Keratinocyte (primary cell): Measurements from ENCODE around the gene ZNF487. TPM values are rescaled to one million over a fixed set of nuclear protein-coding genes. Genes with fewer than 3 reads are reported as not detected.

Experiments
- DNase-seq: peaks from one replicate; pipeline ENCODE4 v3.0.0-alpha.2; 2011; ENCODE audit warnings: low read depth, missing footprints, low spot score
- FAIRE-seq: peaks from 2 replicates; lab custom pipeline; 2011; peaks lifted over from hg19 to GRCh38; lab: Jason Lieb, UNC
- H2AFZ ChIP-seq: 2 replicates; pipeline ENCODE4 v1.6.0; 2012; ENCODE audit warnings: low read length, control low read depth, inconsistent platforms; ENCODE audit not compliant: control insufficient read depth
- H3K27ac ChIP-seq: 2 replicates; pipeline ENCODE4 v1.5.1; 2011; ENCODE audit warnings: low read length; ENCODE audit not compliant: control insufficient read depth, insufficient read depth
- H3K27me3 ChIP-seq: 3 replicates; pipeline ENCODE4 v1.6.0; 2011; ENCODE audit warnings: low read length; ENCODE audit not compliant: control insufficient read depth, insufficient read depth; ENCODE audit errors: extremely low read depth
- H3K36me3 ChIP-seq, 2 experiments: 2 replicates in 1 of 2; 3 replicates in 1 of 2; pipeline ENCODE4 v1.5.1; 2011; ENCODE audit warnings: low read length in 2 of 2, mild to moderate bottlenecking in 1 of 2; ENCODE audit not compliant: control insufficient read depth in 2 of 2, insufficient read depth in 2 of 2; ENCODE audit errors: extremely low read depth in 1 of 2
- H3K4me1 ChIP-seq: 3 replicates; pipeline ENCODE4 v1.5.1; 2011; ENCODE audit warnings: low read length; ENCODE audit not compliant: control insufficient read depth, insufficient read depth; ENCODE audit errors: extremely low read depth
- H3K4me2 ChIP-seq: 3 replicates; pipeline ENCODE4 v1.6.0; 2011; ENCODE audit warnings: low read depth, low read length; ENCODE audit not compliant: control insufficient read depth, insufficient read depth; ENCODE audit errors: extremely low read depth
- H3K4me3 ChIP-seq, 3 experiments: fragments of 200-600 bp in 1 of 3; sonication (generic) in 1 of 3; 2 replicates in 2 of 3; 3 replicates in 1 of 3; pipeline ENCODE4 v1.5.1; 2011 to 2016; ENCODE audit warnings: low read length in 3 of 3, mild to moderate bottlenecking in 3 of 3, control low read depth in 2 of 3, inconsistent platforms in 1 of 3, low read depth in 1 of 3, mixed read lengths in 1 of 3, mixed run types in 1 of 3, moderate library complexity in 1 of 3; ENCODE audit not compliant: control insufficient read depth in 2 of 3, insufficient read depth in 2 of 3; ENCODE audit errors: extremely low read depth in 1 of 3
- H3K79me2 ChIP-seq: 2 replicates; pipeline ENCODE4 v1.6.0; 2012; ENCODE audit warnings: low read length; ENCODE audit not compliant: control insufficient read depth, insufficient read depth
- H3K9ac ChIP-seq: 3 replicates; pipeline ENCODE4 v1.6.0; 2011; ENCODE audit warnings: low read length; ENCODE audit not compliant: control insufficient read depth, insufficient read depth; ENCODE audit errors: extremely low read depth
- H3K9me1 ChIP-seq: 3 replicates; pipeline ENCODE4 v1.6.0; 2011; ENCODE audit warnings: low read length; ENCODE audit not compliant: control insufficient read depth, insufficient read depth; ENCODE audit errors: extremely low read depth
- H3K9me3 ChIP-seq: 2 replicates; pipeline ENCODE4 v1.5.1; 2012; ENCODE audit warnings: low read depth, low read length; ENCODE audit not compliant: control insufficient read depth
- H4K20me1 ChIP-seq: 3 replicates; pipeline ENCODE4 v1.6.0; 2011; ENCODE audit warnings: low read length; ENCODE audit not compliant: control insufficient read depth, insufficient read depth; ENCODE audit errors: extremely low read depth
- CTCF ChIP-seq, 3 experiments: IDR thresholded peaks in 1 of 3; conservative IDR thresholded peaks in 1 of 3; optimal IDR thresholded peaks in 1 of 3; 2 replicates in 2 of 3; 3 replicates in 1 of 3; pipeline versions ENCODE3 to v1.5.1; 2011; ENCODE audit warnings: low read length in 3 of 3, mild to moderate bottlenecking in 3 of 3, moderate library complexity in 2 of 3, control low read depth in 1 of 3, inconsistent platforms in 1 of 3; ENCODE audit not compliant: insufficient read depth in 2 of 3; ENCODE audit errors: extremely low read depth in 1 of 3
- EZH2 ChIP-seq: IDR thresholded peaks from one replicate; pipeline ENCODE4 v1.6.1; 2012; ENCODE audit warnings: inconsistent platforms, mild to moderate bottlenecking, low read length, moderate library complexity
- dilution Hi-C: fragments of 300-500 bp; cut with MboI; formaldehyde crosslinking; loops from one replicate; pipeline ENCODE4 v1.7.0; 2020; ENCODE audit warnings: low sequenced_read_pairs; ENCODE audit not compliant: extremely low pct_ligation_motif_present
- polyA plus RNA-seq, 5 experiments: library from polyadenylated mRNA; depleted of rRNA in 3 of 5; stranded (reverse) in 3 of 5; stranded (forward) in 1 of 5; unstranded in 1 of 5; fragments of >200 nt; gene quantifications; 1 replicate in 1 of 5; 2 replicates in 3 of 5; 3 replicates in 1 of 5; pipeline versions ENCODE4 v1.2.1 to v1.2.3, GENCODE V29; 2011 to 2012; ENCODE audit warnings: missing spikeins in 2 of 5, low read depth in 1 of 5, low replicate concordance in 1 of 5

Gene ZNF487
- polyA plus RNA-seq, 1 donor (not counting 4 experiments of a cell fraction or from before 2014, with no cell fraction given): 4.1 TPM

- DNase-seq (no peak), FAIRE-seq (no peak)
- Histone ChIP-seq H3K79me2 (peaks cover 94% of the 10 kb centered on the region), H3K27me3 (no peaks in the 10 kb centered on the region), H3K4me3 (peak overlapping the region; percentile 44 to 79 (median 66)), H3K9me3 (no peaks in the 10 kb centered on the region), H3K4me1 (peaks cover 34% of the 10 kb centered on the region), H4K20me1 (peaks cover 34% of the 10 kb centered on the region), H2AFZ (no peak overlapping the region), H3K9ac (peak overlapping the region; percentile 84), H3K27ac (peak overlapping the region; percentile 78), H3K4me2 (peak overlapping the region; percentile 91), H3K9me1 (no peaks in the 10 kb centered on the region), H3K36me3 (peaks cover 16 to 34% of the 10 kb centered on the region in 2 experiments)
- no peak for TF ChIP-seq CTCF (optimal IDR thresholded peaks at IDR 0.05 in 1 of 3, IDR thresholded peaks at IDR 0.05 in 1 of 3, conservative IDR thresholded peaks at IDR 0.05 in 1 of 3; ENCODE audit: extremely low read depth in 1 of 3, insufficient read depth in 2 of 3, low read length in 3 of 3)
- no peak for TF ChIP-seq EZH2
- dilution Hi-C loops: no loop called here
Measured at GRCh38 chr10:43395571-43396060, 41.3 kb upstream of the ZNF487 start.

- TF ChIP-seq EZH2 (no peak), CTCF (optimal IDR thresholded peaks at IDR 0.05 in 1 of 3, IDR thresholded peaks at IDR 0.05 in 1 of 3, conservative IDR thresholded peaks at IDR 0.05 in 1 of 3; ENCODE audit: extremely low read depth in 1 of 3, insufficient read depth in 2 of 3, low read length in 3 of 3) (no peak)
- H3K4me3 ChIP-seq: peak overlapping the region; percentile 44 to 79 (median 66)
- H3K9me3 ChIP-seq: no peaks in the 10 kb centered on the region
- H3K36me3 ChIP-seq: peaks cover 15 to 28% of the 10 kb centered on the region in 2 experiments
- H3K9me1 ChIP-seq: no peaks in the 10 kb centered on the region
- dilution Hi-C loops: no loop called here
- DNase-seq (no peak), FAIRE-seq (no peak)
- H3K4me1 ChIP-seq: peaks cover 34% of the 10 kb centered on the region
- H3K27me3 ChIP-seq: no peaks in the 10 kb centered on the region
- H3K27ac ChIP-seq: peak overlapping the region; percentile 78
- H4K20me1 ChIP-seq: peaks cover 39% of the 10 kb centered on the region
- peaks cover 95% of the 10 kb centered on the region for H3K79me2 ChIP-seq
- no peak overlapping the region for H2AFZ ChIP-seq
- H3K4me2 ChIP-seq: peak overlapping the region; percentile 91
- peak overlapping the region; percentile 84 for H3K9ac ChIP-seq
Measured at GRCh38 chr10:43396061-43396927, 40.6 kb upstream of the ZNF487 start.
